ENCODE results near the gene ALDH3A1. TPM values are rescaled to one million over a fixed set of nuclear protein-coding genes. Genes with fewer than 3 reads are reported as not detected.

ALDH3A1 gene
- total and polyA plus RNA-seq, 8 donors: 0.20 to 0.51 (median 0.34) TPM; not detected in 3

DNA sequence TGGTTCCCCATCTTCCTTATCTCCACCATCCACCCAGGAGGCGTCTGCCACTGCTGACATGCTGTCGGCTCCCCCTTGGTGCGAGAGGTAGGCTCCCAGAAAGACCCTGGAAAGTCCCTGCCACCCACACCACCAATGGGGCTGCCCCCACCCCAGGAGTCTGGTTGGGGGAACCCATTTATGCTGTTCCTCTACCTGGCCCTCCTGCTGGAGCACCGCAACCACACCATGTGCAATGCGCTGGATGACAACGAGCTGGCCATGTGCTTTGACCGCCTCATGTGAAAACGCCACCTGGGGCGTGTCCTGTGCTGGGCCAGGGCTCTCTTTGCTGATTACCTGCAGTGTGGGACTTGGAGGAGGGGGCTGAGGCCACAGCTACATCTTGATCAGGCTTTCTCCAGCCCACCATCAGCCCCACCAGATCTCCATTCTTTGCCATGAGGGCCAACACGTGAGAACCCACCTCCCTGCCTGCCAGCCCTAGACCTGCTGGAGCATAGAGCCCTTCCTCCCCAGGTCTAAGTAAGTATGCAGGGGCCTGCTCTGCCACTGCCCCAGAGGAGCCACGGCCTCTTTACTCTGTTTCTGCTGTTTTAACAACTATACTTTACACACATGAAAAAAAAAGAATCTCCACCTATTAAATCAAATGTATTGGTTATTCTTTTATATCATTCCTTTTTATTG, 7.9 kb upstream of the ALDH3A1 start:
- no peak for ATAC-seq
- Histone ChIP-seq H3K4me1 (no peaks in the 10 kb centered on the region), H3K4me3 (no peak overlapping the region), H3K27ac (no peak overlapping the region), H3K36me3 (no peaks in the 10 kb centered on the region), H3K27me3 (no peaks in the 10 kb centered on the region), H3K9me3 (no peaks in the 10 kb centered on the region)
- intact Hi-C loops (cut with DNase I): no loop called here
- peak in 1 of 6 donors; percentile 34 for DNase-seq
- TF ChIP-seq, protein P1, sequence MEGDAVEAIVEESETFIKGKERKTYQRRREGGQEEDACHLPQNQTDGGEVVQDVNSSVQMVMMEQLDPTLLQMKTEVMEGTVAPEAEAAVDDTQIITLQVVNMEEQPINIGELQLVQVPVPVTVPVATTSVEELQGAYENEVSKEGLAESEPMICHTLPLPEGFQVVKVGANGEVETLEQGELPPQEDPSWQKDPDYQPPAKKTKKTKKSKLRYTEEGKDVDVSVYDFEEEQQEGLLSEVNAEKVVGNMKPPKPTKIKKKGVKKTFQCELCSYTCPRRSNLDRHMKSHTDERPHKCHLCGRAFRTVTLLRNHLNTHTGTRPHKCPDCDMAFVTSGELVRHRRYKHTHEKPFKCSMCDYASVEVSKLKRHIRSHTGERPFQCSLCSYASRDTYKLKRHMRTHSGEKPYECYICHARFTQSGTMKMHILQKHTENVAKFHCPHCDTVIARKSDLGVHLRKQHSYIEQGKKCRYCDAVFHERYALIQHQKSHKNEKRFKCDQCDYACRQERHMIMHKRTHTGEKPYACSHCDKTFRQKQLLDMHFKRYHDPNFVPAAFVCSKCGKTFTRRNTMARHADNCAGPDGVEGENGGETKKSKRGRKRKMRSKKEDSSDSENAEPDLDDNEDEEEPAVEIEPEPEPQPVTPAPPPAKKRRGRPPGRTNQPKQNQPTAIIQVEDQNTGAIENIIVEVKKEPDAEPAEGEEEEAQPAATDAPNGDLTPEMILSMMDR (IDR thresholded peaks at IDR 0.05): no peak
- no peak for FAIRE-seq
- WGBS, 2 donors: 78 to 81% methylated on average over 11 of the region's 11 CpGs

DNA sequence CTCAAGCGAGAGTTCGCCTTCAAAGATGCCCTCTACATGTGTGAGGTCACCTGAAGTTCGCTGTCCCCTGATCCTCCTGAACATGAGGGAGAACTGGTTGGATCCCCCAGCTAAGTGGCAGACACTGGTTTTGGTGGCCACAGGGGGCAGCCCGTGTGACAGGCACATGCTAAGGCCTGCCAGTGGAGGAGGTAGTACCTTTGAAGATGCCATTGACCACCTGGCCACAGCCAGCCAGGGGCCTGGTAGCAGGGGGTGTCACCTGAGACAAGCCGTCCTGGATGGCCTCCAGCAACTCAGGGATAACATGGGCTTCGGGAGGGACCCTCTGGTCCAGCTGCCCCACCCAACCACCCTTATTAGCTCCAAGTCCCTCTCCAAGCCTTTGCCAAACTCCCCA, 7.3 kb upstream of the ALDH3A1 start:
- Histone ChIP-seq H3K27me3 (no peaks in the 10 kb centered on the region), H3K4me3 (no peak overlapping the region), H3K27ac (no peak overlapping the region), H3K4me1 (no peaks in the 10 kb centered on the region), H3K36me3 (no peaks in the 10 kb centered on the region), H3K9me3 (no peaks in the 10 kb centered on the region)
- intact Hi-C loops (cut with DNase I): no loop called here
- FAIRE-seq (no peak), DNase-seq (peak in 1 of 6 donors; percentile 37), ATAC-seq (no peak)
- TF ChIP-seq, protein P1 (IDR thresholded peaks at IDR 0.05): no peak
- 62 to 87% methylated on average over 6 of the region's 6 CpGs for WGBS, 2 donors

DNA sequence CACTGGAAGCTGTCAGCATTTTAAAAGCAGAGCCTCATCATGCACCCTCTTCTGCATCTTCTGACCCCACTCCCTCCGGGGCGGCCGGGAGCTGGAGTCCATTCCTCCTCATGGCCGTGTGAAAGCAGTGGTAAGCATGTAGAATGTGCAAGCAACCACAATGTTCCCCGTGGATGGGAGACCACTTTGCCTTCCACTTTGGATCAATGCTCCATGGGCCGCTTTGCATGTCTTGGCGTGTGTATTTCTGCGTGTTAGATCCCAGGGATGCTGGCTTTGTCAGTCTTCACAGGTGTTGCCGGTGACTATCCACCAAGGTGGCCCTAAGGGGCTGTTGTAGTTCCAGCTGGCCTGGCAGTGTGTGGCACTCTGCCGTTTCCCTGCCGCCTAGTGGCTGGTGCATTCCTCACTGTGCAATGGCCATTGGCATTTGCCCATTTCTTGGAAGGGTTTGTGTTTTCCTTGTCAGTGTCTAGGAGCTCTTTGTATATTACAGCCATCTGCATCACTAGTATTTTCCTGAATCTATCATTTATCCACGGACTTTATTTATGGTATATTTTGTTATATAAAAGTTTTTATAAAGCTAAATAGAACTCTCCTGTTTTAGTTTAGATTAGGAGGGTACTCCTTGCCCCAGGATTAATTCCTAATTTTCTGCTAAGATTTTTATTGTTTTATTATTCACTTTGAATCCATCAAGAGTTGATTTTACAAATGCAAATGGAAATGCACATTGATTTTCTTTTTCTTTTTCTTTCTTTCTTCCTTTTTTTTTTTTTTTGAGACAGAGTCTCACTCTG, 5.8 kb upstream of the ALDH3A1 start:
- no peak overlapping the region for H3K27ac ChIP-seq
- TF ChIP-seq, protein P1 (IDR thresholded peaks at IDR 0.05): peak; percentile 21 to 57 (median 47)
- no peak for FAIRE-seq
- H3K36me3 ChIP-seq: no peaks in the 10 kb centered on the region
- no peak overlapping the region for H3K4me3 ChIP-seq
- intact Hi-C loops (cut with DNase I): no loop called here
- no peaks in the 10 kb centered on the region for H3K27me3 ChIP-seq
- H3K4me1 ChIP-seq: no peaks in the 10 kb centered on the region
- H3K9me3 ChIP-seq: no peaks in the 10 kb centered on the region
- ATAC-seq: peak; percentile 82 to 94 (median 87)
- peak in 5 of 6 donors; percentile 27 to 77 (median 56) for DNase-seq
- WGBS, 2 donors: 48 to 56% methylated on average over 12 of the region's 12 CpGs

DNA sequence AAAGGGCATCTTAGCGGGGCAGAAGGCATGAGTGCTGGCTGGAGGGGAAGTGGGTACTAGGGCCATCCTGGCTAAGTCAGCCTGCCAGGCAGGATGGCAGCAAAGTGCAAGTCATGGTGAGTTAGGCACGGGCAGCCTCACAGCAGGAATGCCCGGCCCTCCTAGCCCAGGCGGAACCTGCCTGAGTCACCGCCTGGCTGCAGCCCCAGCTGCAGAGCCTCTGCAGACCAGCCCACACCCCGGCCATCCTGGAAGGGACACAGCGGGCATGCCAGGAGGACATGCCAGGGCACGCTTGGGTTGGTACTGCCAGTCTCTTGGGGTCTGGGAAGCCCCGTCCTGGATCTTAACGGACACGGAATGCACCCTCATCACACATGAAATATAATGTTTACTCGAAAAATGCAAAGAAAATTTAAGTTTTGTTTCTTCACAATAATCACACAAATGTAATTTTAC, 5.0 kb upstream of the ALDH3A1 start:
- Histone ChIP-seq H3K9me3 (no peaks in the 10 kb centered on the region), H3K4me3 (no peak overlapping the region), H3K27me3 (no peaks in the 10 kb centered on the region), H3K27ac (no peak overlapping the region), H3K36me3 (no peaks in the 10 kb centered on the region), H3K4me1 (no peaks in the 10 kb centered on the region)
- intact Hi-C loops (cut with DNase I): no loop called here
- ATAC-seq: peak; percentile 55 to 87 (median 74)
- no peak for FAIRE-seq
- peak in 1 of 6 donors; percentile 65 for DNase-seq
- WGBS, 2 donors: 72 to 75% methylated on average over 12 of the region's 12 CpGs
- TF ChIP-seq, protein P1 (IDR thresholded peaks at IDR 0.05): no peak

Data from pancreas (tissue), 10 donors.